ENCODE data around the gene AKR7A2. TPM values are rescaled to one million over a fixed set of nuclear protein-coding genes. Genes with fewer than 3 reads are reported as not detected.

Gene AKR7A2
- total RNA-seq, 2 donors from 2014 or later, result 24.1 to 45.1 TPM

DNA sequence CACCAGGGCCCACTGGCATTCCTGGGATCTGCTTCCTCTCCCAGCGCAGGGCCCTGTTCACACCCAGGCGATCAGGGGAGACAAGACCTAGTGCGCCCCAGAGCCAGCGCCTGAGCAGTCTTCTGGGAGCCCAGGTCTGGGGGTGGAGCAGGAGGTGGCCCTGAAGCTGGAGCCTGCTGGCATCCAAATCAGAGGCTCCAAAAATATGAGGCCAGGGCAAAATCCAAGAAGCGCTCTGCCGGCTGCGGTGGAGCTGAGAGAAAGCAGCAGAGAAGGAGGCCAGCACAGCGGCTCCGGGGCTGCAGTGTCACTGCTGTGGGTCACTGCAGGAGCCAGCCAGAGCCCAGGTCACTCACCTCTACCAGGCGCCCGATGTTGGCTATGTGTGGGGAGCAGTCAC lies 32.9 kb upstream of the AKR7A2 start:
- no peaks in the 10 kb centered on the region for H3K27me3 ChIP-seq
- H3K9me3 ChIP-seq, result no peaks in the 10 kb centered on the region
- no peaks in the 10 kb centered on the region for H3K4me1 ChIP-seq
- no peak for DNase-seq
- intact Hi-C loops (cut with DNase I), result loop anchor here (5.0 kb wide), 1 partner anchor 307 kb away; no protein-coding TSS in a partner anchor
- peaks cover 0 to 5% of the 10 kb centered on the region in 2 donors for H3K36me3 ChIP-seq (replicated peaks in 1 of 2; ENCODE audit: insufficient read depth in 1 of 2, low read depth in 2 of 2)
- H3K27ac ChIP-seq, result no peak overlapping the region
- no peak for ATAC-seq
- H3K4me3 ChIP-seq, result no peak overlapping the region
- WGBS, 2 donors, result 96 to 100% methylated on average over 5 to 11 of the region's 11 CpGs
- TF ChIP-seq POLR2A (IDR thresholded peaks at IDR 0.05), result no peak
- TF ChIP-seq, protein P1, sequence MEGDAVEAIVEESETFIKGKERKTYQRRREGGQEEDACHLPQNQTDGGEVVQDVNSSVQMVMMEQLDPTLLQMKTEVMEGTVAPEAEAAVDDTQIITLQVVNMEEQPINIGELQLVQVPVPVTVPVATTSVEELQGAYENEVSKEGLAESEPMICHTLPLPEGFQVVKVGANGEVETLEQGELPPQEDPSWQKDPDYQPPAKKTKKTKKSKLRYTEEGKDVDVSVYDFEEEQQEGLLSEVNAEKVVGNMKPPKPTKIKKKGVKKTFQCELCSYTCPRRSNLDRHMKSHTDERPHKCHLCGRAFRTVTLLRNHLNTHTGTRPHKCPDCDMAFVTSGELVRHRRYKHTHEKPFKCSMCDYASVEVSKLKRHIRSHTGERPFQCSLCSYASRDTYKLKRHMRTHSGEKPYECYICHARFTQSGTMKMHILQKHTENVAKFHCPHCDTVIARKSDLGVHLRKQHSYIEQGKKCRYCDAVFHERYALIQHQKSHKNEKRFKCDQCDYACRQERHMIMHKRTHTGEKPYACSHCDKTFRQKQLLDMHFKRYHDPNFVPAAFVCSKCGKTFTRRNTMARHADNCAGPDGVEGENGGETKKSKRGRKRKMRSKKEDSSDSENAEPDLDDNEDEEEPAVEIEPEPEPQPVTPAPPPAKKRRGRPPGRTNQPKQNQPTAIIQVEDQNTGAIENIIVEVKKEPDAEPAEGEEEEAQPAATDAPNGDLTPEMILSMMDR (IDR thresholded peaks at IDR 0.05), result no peak

DNA sequence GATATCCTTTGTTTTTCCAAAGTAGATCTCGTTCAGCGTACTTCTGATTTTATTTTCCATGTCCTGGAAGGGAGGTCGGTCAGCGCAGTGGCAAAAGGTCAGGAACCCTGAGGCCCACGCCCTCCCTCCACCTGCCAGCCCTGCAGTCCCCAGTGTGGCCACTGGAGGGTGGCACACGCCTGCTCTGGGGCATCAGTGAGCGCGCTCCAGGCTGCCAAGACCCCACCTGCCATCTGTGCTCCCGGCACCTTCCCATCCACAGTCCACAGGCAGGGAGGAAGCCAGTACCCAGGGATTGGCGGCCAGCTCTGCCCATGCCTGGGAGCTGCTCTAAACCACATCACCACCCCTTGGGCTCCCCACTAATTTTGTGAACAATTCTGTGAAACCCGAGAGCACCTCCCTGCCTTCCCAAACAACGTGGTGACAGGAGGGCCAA lies 32.4 kb upstream of the AKR7A2 start:
- DNase-seq (peak; percentile 52 to 73 (median 57)), ATAC-seq (peak; percentile 44)
- 64 to 68% methylated on average over 3 to 12 of the region's 12 CpGs for WGBS, 2 donors
- no peak overlapping the region for H3K4me3 ChIP-seq
- peaks cover 0 to 5% of the 10 kb centered on the region in 2 donors for H3K36me3 ChIP-seq (replicated peaks in 1 of 2; ENCODE audit: insufficient read depth in 1 of 2, low read depth in 2 of 2)
- H3K9me3 ChIP-seq, result no peaks in the 10 kb centered on the region
- no peak for TF ChIP-seq POLR2A (IDR thresholded peaks at IDR 0.05)
- TF ChIP-seq, protein P1 (IDR thresholded peaks at IDR 0.05), result peak; percentile 51 to 84 (median 75)
- intact Hi-C loops (cut with DNase I), result loop anchor here (5.0 kb wide), 1 partner anchor 308 kb away; no protein-coding TSS in a partner anchor
- H3K27ac ChIP-seq, result no peak overlapping the region
- no peaks in the 10 kb centered on the region for H3K27me3 ChIP-seq
- H3K4me1 ChIP-seq, result no peaks in the 10 kb centered on the region

DNA sequence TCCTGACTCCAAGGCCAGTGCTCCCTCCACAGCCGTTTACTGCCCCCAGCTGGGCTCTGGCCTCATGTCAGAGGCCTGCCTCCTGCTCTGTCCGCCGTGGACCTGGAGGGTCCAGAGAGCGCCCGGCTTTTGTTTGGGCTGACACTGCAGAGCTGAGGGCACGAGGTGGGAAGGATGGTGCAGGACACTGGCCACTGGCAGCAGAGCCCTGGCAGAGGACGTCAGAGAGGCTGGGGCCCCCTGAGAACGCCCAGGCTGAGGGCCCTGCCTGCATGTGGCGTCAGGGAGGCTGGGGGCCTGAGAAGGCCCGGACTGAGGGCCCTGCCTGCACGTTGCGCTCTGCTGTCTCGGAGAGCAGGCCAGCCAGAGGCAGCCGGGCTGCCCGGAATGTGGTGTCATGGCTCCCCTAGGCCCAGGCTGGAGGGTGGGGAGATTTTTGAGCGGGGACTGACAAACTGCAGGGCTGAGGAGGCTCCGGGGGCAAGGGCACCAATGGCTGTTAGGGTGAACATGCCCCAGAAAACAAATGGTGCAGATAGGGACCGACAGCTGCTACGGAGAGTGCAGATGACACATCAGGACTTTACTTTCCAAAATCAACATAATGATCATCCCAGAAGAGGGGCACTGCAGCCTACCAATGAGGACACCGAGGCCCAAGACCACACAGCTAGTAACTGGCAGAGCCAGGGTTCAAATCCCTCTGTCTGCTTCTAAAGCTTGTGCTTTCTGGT lies 31.8 kb upstream of the AKR7A2 start:
- ATAC-seq, result no peak

DNA sequence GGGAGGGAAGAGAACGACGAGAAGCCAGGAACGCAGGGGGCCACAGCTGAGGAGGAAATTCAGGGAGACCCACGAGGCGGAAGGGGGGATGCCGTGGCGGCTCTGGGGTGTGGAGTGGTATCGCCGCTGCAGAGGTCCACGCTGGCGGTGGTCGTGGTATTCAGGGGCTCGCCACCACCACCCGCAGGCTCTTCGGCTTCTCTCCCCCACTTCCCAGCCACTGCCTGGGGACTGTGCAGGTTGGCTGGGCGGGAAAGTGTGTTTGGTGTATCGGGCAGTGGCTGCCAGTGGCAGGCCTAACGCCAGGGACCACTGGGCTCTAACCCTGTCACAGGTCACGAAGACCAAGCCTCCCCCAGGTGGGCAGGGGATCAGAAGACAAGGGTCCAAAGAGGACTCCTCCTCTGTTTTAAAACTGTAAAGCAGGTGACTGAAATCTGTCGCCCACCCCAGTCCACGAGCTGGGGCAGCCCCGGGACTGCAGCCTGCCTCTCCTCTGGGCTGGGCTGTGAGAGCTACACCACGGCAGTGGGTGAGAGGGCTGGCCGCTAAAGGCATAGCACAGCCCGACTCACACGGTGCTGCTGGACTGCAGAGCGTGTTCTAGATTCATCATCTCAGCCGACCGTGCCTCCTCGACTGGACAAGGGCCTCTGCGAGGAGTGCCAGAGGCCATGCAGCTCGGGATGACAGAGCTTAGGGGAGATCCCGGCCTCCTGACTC lies 31.1 kb upstream of the AKR7A2 start:
- Histone ChIP-seq H3K9me3 (no peaks in the 10 kb centered on the region), H3K27me3 (no peaks in the 10 kb centered on the region), H3K36me3 (replicated peaks in 1 of 2; ENCODE audit: insufficient read depth in 1 of 2, low read depth in 2 of 2) (peaks cover 0 to 5% of the 10 kb centered on the region in 2 donors), H3K4me1 (no peaks in the 10 kb centered on the region), H3K27ac (no peak overlapping the region), H3K4me3 (no peak overlapping the region)
- 85 to 90% methylated on average over 30 to 31 of the region's 33 CpGs for WGBS, 2 donors
- TF ChIP-seq, protein P1 (IDR thresholded peaks at IDR 0.05), result no peak
- TF ChIP-seq POLR2A (IDR thresholded peaks at IDR 0.05), result no peak
- ATAC-seq, result no peak
- no peak for DNase-seq
- intact Hi-C loops (cut with DNase I), result loop anchor here (5.0 kb wide), 1 partner anchor 309 kb away; no protein-coding TSS in a partner anchor

More for the DNA sequence above, 31.8 kb upstream of the AKR7A2 start:
- Histone ChIP-seq H3K27me3 (no peaks in the 10 kb centered on the region), H3K4me3 (no peak overlapping the region), H3K4me1 (no peaks in the 10 kb centered on the region), H3K27ac (no peak overlapping the region), H3K36me3 (replicated peaks in 1 of 2; ENCODE audit: insufficient read depth in 1 of 2, low read depth in 2 of 2) (peaks cover 0 to 5% of the 10 kb centered on the region in 2 donors), H3K9me3 (no peaks in the 10 kb centered on the region)
- no peak for DNase-seq
- no peak for TF ChIP-seq POLR2A (IDR thresholded peaks at IDR 0.05)
- TF ChIP-seq, protein P1 (IDR thresholded peaks at IDR 0.05), result no peak
- intact Hi-C loops (cut with DNase I), result loop anchor here (5.0 kb wide), 1 partner anchor 309 kb away; no protein-coding TSS in a partner anchor
- WGBS, 2 donors, result 85 to 95% methylated on average over 7 to 16 of the region's 20 CpGs
